A549 treated with AZD2906 at 1 μM for 4 hours (cell line): Measurements from ENCODE around the gene CERS2. TPM values are rescaled to one million over a fixed set of nuclear protein-coding genes. Genes with fewer than 3 reads are reported as not detected.

Experiments
- total RNA-seq: library from RNA; stranded (reverse); fragments of 200-300 nt; extraction: Qiagen RNA extraction; gene quantifications from 5 replicates; pipeline ENCODE4 v1.2.3, GENCODE V29; 2022

The CERS2 gene
- 230 to 240 TPM (median 231 TPM) in 5 replicates for total RNA-seq

GRCh38 chr1:150974580-150975478, at the start of gene CERS2:
TSS of gene CERS2 (minus strand) at chr1:150974835. CDS start at chr1:150969090, 5,745 bp downstream.

GRCh38 chr1:151008244-151009205, 33.9 kb upstream of the CERS2 start, which contains the start of gene PRUNE1:
TSS of gene PRUNE1 (plus strand) at chr1:151008449. CDS start at chr1:151008633, 184 bp downstream.

GRCh38 chr1:151006327-151007052, 31.9 kb upstream of the CERS2 start, which contains the start of gene MINDY1:
TSS of gene MINDY1 (minus strand) at chr1:151006902. CDS start at chr1:151002617, 4,285 bp downstream.

GRCh38 chr1:150981805-150982712, 7.4 kb upstream of the CERS2 start, which contains the start of gene ANXA9:
TSS of gene ANXA9 (plus strand) at chr1:150982292. CDS start at chr1:150983106, 814 bp downstream.

GRCh38 chr1:150926097-150926741, 48.4 kb downstream of the CERS2 start, which contains the start of gene SETDB1:
TSS of gene SETDB1 (plus strand) at chr1:150926363. CDS start at chr1:150927715, 1,352 bp downstream.

Other genes with a start within 250 kb of the CERS2 start
- 14.2 to 19.8 TPM (median 16.1 TPM) in 5 replicates for gene CTSS, start 209.1 kb downstream of the CERS2 start, total RNA-seq
- gene CTSK, start 166.6 kb downstream of the CERS2 start, total RNA-seq: 1.3 to 1.6 TPM (median 1.4 TPM) in 5 replicates
- 10.6 to 13.1 TPM (median 12.2 TPM) in 5 replicates for gene ARNT, start 98.2 kb downstream of the CERS2 start, total RNA-seq
- not detected in 5 replicates for gene CTXND2, start 87.7 kb downstream of the CERS2 start, total RNA-seq
- gene SETDB1, start 48.5 kb downstream of the CERS2 start, total RNA-seq: 20.7 to 23.2 TPM (median 21.6 TPM) in 5 replicates
- gene ANXA9, start 7.5 kb upstream of the CERS2 start, total RNA-seq: 0.56 to 1.0 TPM (median 0.72 TPM) in 5 replicates
- gene MINDY1, start 32.1 kb upstream of the CERS2 start, total RNA-seq: 2.4 to 3.5 TPM (median 3.1 TPM) in 5 replicates
- gene PRUNE1, start 33.6 kb upstream of the CERS2 start, total RNA-seq: 12.1 to 17.8 TPM (median 16.5 TPM) in 5 replicates
- 0.04 to 0.16 TPM (median 0.15 TPM) in 5 replicates for gene BNIPL, start 61.8 kb upstream of the CERS2 start, total RNA-seq
- gene C1orf56, start 72.9 kb upstream of the CERS2 start, total RNA-seq: 5.4 to 7.8 TPM (median 6.7 TPM) in 5 replicates
- 74.5 to 87.3 TPM (median 78.1 TPM) in 5 replicates for gene CDC42SE1, start 84.8 kb upstream of the CERS2 start, total RNA-seq
- gene MLLT11, start 85.6 kb upstream of the CERS2 start, total RNA-seq: 12.0 to 14.2 TPM (median 13.9 TPM) in 5 replicates
- gene GABPB2, start 95.9 kb upstream of the CERS2 start, total RNA-seq: 2.5 to 3.3 TPM (median 2.9 TPM) in 5 replicates
- gene SEMA6C, start 171.8 kb upstream of the CERS2 start, total RNA-seq: 1.2 to 2.4 TPM (median 1.8 TPM) in 5 replicates
- not detected in 5 replicates for gene TNFAIP8L2, start 181.8 kb upstream of the CERS2 start, total RNA-seq
- gene LYSMD1, start 191.1 kb upstream of the CERS2 start, total RNA-seq: 5.1 to 7.6 TPM (median 5.9 TPM) in 5 replicates
- 44.2 to 52.2 TPM (median 45.8 TPM) in 5 replicates for gene SCNM1, start 191.3 kb upstream of the CERS2 start, total RNA-seq
- 0.24 to 0.29 TPM (median 0.28 TPM) in 3 of 5 replicates, not detected in the others for gene TMOD4, start 201.1 kb upstream of the CERS2 start, total RNA-seq
- 45.3 to 64.3 TPM (median 46.2 TPM) in 5 replicates for gene VPS72, start 215.4 kb upstream of the CERS2 start, total RNA-seq
- gene PIP5K1A, start 223.7 kb upstream of the CERS2 start, total RNA-seq: 49.3 to 62.2 TPM (median 52.8 TPM) in 5 replicates